Muscle layer of colon (tissue), 2 donors: ENCODE data around the gene GBX1.

Experiments
- H3K27ac ChIP-seq: one replicate; pipeline ENCODE4 v1.7.0; 2013; ENCODE audit warnings: low read depth, mild to moderate bottlenecking, low read length, moderate library complexity
- H3K27me3 ChIP-seq, 2 donors: one replicate each; pipeline ENCODE4 v1.7.0; 2013; ENCODE audit warnings: low read length in 2 of 2, mild to moderate bottlenecking in 2 of 2; ENCODE audit not compliant: insufficient read depth in 2 of 2, control insufficient read depth in 1 of 2
- H3K36me3 ChIP-seq: one replicate; pipeline ENCODE4 v1.7.0; 2013; ENCODE audit warnings: mild to moderate bottlenecking, low read length; ENCODE audit not compliant: insufficient read depth
- H3K4me1 ChIP-seq: one replicate; pipeline ENCODE4 v1.7.0; 2013; ENCODE audit warnings: mild to moderate bottlenecking, low read length; ENCODE audit not compliant: insufficient read depth
- H3K4me3 ChIP-seq, 2 donors: one replicate each; pipeline ENCODE4 v1.7.0; 2013; ENCODE audit warnings: low read length in 2 of 2, low read depth in 1 of 2, mild to moderate bottlenecking in 1 of 2, moderate library complexity in 1 of 2
- H3K9ac ChIP-seq: one replicate; pipeline ENCODE4 v1.7.0; 2013; ENCODE audit warnings: low read length
- H3K9me3 ChIP-seq: one replicate; pipeline ENCODE4 v1.7.0; 2013; ENCODE audit warnings: mild to moderate bottlenecking, low read length
- donor health status: abdominal sarcoma.
- donor health status: Adenocarcinoma of cecum.

Gene GBX1

DNA sequence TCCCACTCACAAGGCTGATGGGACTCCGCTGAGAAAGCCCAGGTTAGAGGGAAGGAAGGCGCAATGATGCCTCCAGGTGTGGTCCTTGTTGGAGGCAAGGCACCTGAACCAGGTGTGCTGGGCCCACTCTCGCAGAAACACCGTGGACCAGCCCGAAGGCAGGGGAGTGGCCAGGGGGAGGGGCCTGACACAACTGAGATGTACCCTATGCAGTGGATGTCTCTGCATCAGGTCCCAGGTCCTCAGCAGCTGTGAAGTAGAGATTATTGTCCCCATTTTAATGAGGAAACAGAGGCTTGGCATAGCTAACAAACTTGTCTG, 32.0 kb downstream of the GBX1 start:
- no peaks in the 10 kb centered on the region for H3K4me1 ChIP-seq
- H3K4me3 ChIP-seq = no peak overlapping the region
- H3K9ac ChIP-seq = no peak overlapping the region
- peaks cover 59% of the 10 kb centered on the region for H3K36me3 ChIP-seq
- H3K9me3 ChIP-seq = no peaks in the 10 kb centered on the region
- H3K27ac ChIP-seq = no peak overlapping the region
- H3K27me3 ChIP-seq = no peaks in the 10 kb centered on the region

GRCh38 chr7:151134743-151135524, 32.6 kb downstream of the GBX1 start:
- Histone ChIP-seq H3K36me3 (peaks cover 60% of the 10 kb centered on the region), H3K4me1 (no peaks in the 10 kb centered on the region), H3K9ac (no peak overlapping the region), H3K4me3 (no peak overlapping the region), H3K27ac (no peak overlapping the region), H3K27me3 (no peaks in the 10 kb centered on the region), H3K9me3 (no peaks in the 10 kb centered on the region)

DNA sequence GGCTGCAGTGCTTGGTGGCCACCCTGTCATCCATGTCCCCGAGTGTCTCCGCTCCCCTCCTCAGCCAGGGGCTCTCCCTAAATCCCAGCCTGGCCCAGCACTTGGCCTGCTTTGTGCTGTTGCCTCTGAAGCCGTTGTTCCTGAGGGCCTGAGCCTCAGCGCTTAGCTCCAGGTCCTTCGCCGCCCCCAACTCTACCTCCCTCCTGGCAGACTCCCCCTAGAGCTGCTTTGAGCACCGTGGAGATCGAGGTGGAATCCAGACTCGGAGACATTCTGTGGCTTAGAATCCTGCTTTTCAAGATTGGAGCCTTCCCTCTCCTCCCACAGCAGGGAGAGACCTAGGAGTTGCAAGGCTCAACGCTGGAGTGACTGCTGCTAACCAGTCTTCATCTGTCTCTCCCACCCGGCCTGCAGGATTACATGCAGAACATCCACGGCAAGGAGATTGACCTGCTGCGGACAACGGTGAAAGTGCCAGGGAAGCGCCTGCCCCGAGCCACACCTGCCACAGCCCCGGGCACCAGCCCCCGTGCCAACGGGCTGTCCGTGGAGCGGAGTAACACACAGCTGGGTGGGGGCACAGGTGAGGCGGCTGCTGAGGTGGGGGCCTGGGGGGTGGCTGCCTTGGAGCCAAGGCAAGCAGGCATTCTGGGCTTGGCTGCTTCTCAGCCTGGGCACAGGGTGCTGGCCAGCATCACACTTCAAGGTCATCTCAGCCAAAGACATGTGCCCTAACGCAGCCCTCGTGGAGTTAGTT, 33.3 kb downstream of the GBX1 start:
- H3K9ac ChIP-seq = no peak overlapping the region
- H3K4me3 ChIP-seq = no peak overlapping the region
- no peaks in the 10 kb centered on the region for H3K9me3 ChIP-seq
- no peak overlapping the region for H3K27ac ChIP-seq
- no peaks in the 10 kb centered on the region for H3K4me1 ChIP-seq
- H3K27me3 ChIP-seq = no peaks in the 10 kb centered on the region
- H3K36me3 ChIP-seq = peaks cover 59% of the 10 kb centered on the region

DNA sequence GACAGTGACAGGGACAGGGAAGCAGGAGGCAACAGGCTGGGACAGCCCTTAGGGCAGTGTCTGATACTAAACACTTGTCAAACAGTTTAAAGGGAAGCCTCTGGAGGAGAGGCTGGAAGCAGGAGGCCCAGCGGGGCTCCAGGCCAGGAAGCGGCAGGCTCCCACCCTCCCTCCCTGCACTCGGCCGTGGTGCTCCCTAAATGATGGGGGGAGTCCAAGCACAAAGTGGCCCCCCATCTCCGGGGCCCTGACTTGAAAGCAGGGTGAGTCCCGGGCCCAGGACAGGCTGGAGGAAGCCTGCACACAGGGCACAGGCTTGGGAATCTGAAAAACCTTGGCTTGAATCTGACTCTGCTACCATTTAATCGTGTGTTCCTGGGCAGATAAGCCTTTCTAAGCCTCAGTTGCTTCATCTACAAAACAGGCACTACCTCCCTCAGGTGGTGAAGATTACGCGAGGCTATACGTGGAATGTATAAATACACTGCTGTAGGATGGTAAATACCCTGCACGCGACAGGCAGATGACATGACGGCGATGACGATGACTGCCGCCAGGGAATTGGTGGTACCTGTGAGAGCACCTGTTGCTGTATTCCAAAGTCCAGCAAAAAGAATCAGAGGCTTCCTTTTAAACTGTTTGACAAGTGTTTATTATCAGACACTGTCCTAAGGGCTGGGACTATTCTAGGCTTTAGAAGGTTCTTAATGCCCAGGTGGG, 34.1 kb downstream of the GBX1 start:
- no peaks in the 10 kb centered on the region for H3K27me3 ChIP-seq
- no peaks in the 10 kb centered on the region for H3K4me1 ChIP-seq
- H3K36me3 ChIP-seq = peaks cover 66% of the 10 kb centered on the region
- no peak overlapping the region for H3K4me3 ChIP-seq
- no peaks in the 10 kb centered on the region for H3K9me3 ChIP-seq
- no peak overlapping the region for H3K9ac ChIP-seq
- no peak overlapping the region for H3K27ac ChIP-seq

GRCh38 chr7:151132461-151133205, 34.9 kb downstream of the GBX1 start:
- Histone ChIP-seq H3K27me3 (no peaks in the 10 kb centered on the region), H3K4me3 (no peak overlapping the region), H3K9me3 (no peaks in the 10 kb centered on the region), H3K36me3 (peaks cover 70% of the 10 kb centered on the region), H3K9ac (no peak overlapping the region), H3K27ac (no peak overlapping the region), H3K4me1 (no peaks in the 10 kb centered on the region)

DNA sequence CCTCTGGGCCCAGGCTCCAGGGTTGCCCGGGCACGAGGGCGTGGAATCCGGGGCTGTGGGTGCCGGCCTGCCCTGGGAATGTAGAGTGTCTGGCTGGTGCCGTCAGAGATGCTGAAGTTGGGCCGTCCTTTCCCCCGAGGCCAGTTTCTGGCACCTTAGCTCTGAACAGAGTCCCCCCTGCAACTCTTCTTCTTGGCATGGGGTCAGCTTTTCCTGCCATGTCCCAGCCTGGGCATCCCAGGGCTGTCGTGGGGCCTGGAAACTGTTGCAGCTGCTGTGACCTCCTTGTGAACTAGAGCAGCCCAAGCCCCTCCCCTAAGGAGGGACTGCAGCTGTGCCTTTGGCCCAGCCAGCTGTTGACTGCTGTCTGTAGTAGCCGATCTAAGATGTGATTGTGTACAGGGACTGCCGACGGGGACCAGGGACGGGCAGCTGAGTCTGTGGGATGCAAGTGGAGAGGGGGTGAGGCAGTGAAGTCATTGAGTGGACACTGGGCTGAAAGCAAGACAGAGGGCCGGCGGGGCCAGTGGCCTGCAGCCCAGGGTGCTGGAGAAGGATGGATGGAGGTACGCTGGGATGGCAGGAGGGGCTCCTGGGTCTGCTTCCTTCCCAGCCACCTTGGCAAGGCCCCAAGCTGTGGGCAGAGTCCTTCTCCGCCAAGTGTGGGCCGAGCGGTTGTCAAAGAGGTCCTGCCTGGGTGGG, 35.8 kb downstream of the GBX1 start:
- Histone ChIP-seq H3K27me3 (no peaks in the 10 kb centered on the region), H3K36me3 (peaks cover 69% of the 10 kb centered on the region), H3K9me3 (no peaks in the 10 kb centered on the region), H3K4me1 (no peaks in the 10 kb centered on the region), H3K27ac (no peak overlapping the region), H3K4me3 (no peak overlapping the region), H3K9ac (no peak overlapping the region)

DNA sequence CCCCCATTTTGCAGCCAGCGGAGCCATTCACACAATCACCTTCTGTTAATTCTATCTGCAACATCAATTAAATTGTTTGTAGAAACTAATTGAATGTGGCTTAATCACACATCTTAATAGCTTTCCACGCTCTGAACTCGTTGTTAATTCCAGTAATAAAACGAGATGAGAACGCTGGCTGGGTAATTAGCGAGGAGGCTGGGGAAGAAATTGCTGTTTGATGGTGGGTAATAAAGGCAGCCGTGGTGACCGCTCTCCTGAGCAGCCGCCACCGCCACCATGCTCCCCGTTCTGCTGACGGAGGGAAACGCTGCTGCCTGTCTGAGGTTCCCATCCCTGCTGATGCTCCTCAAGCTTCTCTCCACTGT, 36.3 kb downstream of the GBX1 start:
- H3K4me3 ChIP-seq = no peak overlapping the region
- H3K36me3 ChIP-seq = peaks cover 64% of the 10 kb centered on the region
- H3K27ac ChIP-seq = no peak overlapping the region
- no peaks in the 10 kb centered on the region for H3K4me1 ChIP-seq
- H3K9ac ChIP-seq = no peak overlapping the region
- no peaks in the 10 kb centered on the region for H3K9me3 ChIP-seq
- H3K27me3 ChIP-seq = no peaks in the 10 kb centered on the region

DNA sequence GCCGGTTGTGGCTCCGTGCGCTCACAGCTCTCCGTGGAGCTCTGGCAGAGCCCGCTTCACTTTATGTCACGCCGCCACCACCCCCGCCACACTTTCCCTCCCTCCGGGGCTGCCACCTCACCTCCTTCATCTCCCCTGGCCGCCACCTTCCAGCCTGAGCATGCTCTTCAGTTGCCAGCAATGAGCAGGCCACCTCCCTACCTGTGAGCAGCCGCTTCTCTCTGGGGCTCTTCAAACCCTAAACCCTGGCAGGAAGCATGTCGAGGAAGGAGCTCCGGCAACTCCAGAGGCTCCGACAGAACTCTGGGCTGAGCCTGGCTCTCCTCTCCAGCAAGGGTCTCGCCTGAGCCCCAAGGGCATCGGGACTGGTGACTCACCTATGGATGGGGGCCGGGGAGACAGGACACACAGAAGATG, 36.7 kb downstream of the GBX1 start:
- Histone ChIP-seq H3K36me3 (peaks cover 59% of the 10 kb centered on the region), H3K9ac (no peak overlapping the region), H3K27ac (no peak overlapping the region), H3K4me3 (no peak overlapping the region), H3K9me3 (no peaks in the 10 kb centered on the region), H3K4me1 (no peaks in the 10 kb centered on the region), H3K27me3 (no peaks in the 10 kb centered on the region)

DNA sequence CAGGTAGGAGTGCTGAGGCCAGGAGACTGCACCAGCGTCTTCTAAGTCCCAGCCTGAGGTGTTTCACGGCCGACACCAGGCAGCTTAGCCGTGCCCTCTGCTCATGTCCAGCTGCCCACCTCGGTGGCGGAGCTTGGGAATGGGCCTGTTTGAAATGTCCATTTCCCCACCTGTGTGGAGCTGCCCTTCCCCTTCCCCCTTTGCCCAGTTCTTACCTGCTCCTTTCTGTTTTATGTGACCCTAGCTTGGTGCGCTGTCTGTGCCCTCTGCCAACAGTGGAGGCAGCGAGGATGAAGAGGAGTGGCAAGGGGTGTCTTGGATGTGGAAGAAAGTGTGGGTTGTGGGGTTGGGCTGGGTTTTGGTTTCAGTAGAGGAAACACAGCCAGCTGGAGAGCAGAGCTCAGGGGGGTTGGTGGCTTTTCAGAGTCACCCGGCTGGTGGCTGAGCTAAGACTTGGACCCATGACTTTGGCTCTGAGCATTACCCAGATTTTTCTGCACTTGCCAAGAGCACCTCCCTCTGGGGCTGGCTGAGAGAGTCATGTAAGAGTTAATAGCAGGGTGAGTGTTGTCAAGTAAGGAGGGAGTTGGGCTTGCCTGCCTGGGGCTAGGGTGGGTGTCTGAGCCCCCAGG, 37.4 kb downstream of the GBX1 start:
- Histone ChIP-seq H3K36me3 (peaks cover 52% of the 10 kb centered on the region), H3K9ac (no peak overlapping the region), H3K27me3 (no peaks in the 10 kb centered on the region), H3K4me1 (peaks cover 7% of the 10 kb centered on the region), H3K4me3 (no peak overlapping the region), H3K9me3 (no peaks in the 10 kb centered on the region), H3K27ac (no peak overlapping the region)

DNA sequence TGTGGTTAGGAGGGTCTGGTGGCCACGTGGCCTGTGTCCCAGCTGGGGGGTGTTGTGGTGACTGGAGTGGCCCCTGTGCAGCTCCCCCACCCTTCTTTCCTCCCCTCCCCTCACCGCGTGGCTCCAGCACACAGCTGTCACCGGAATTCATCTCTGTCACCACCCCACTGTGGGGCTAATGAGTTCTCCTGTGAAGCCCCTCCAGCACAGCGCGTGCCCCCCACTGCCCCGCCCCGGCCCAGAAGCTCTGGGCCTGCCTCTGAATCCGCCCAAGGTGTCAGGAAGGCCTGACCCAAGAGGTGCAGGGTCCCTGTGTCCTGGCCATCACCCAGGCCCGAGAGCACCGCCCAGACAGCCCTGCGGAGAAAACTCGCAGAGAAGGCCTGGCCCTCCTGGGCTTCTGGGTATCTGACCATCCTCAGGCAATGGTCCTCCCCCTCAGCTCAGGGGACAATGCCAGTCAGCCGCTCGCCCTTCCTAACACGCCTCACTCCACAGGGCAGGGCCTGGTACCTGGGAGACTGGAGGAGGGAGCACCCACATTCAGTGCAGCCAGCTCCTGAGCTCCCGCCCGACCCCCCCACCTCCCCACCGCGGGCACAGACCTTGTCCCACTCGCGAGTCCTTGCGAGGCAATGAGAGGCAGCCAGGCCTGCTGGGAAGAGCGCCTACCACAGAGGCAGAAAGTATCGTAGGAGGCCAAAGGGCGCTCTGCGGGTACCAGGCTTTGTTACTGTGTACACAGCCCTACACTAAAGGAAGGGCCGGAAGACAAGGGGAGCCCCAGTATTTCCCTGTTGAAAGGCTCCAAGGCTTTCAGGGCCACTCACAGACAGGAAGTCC, 38.2 kb downstream of the GBX1 start:
- Histone ChIP-seq H3K9ac (no peak overlapping the region), H3K36me3 (peaks cover 52% of the 10 kb centered on the region), H3K4me1 (peaks cover 13% of the 10 kb centered on the region), H3K27me3 (no peaks in the 10 kb centered on the region), H3K27ac (no peak overlapping the region), H3K4me3 (no peak overlapping the region), H3K9me3 (no peaks in the 10 kb centered on the region)
